GM11168 (cell line): ENCODE measurements around the gene COX15.
"Not testable (repeated sequence)": the region's sequence is repeated elsewhere in the genome, so short reads cannot be mapped to it uniquely, and the experiment has no call there.

Experiments
- in situ Hi-C: fragments of 300-500 bp; cut with MboI; formaldehyde crosslinking; loops from one replicate; pipeline ENCODE4 v1.12.0; 2022; ENCODE audit warnings: low sequenced_read_pairs; ENCODE audit not compliant: unreplicated experiment

COX15 gene

GRCh38 chr10:99742254-99742653 is 10.3 kb upstream of the COX15 start:
- in situ Hi-C loops, result no loop called here

DNA sequence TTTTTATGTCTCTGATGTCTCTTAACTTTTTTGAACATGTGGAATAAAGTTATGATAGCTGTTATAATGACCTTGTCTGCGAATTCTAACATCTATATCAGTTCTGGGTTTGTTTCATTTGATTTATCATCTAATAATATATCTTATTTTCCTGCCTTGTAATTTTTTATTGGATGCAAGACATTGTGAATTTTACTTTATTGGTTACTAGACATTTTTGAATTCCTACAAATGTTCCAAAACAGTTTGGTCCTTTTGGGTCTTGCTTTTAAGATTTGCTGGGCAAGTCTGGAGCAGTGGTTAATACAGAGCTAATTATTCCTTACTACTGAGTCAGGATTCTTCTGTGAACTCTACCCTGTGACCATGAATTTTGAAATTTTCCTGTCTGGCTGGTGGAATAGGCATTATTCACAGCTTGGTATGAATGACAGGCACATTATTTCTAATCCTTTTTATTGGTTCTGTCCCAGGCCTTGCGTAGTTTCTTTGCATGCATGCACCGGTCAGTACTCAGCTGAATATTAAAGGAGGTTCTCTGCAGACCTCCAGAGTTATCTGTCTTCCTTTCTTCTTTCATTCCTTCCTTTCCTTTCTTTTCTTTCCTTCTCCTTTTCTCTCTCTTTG is 9.1 kb upstream of the COX15 start:
- in situ Hi-C loops, result no loop called here

GRCh38 chr10:99740260-99740659 is 8.3 kb upstream of the COX15 start:
- in situ Hi-C loops, result no loop called here

- in situ Hi-C loops, result not testable (repeated sequence)
These were observed 2.2 kb upstream of the COX15 start for GRCh38 chr10:99734111-99734510.

GRCh38 chr10:99733366-99733765 is 1.4 kb upstream of the COX15 start:
- in situ Hi-C loops, result no loop called here

- in situ Hi-C loops, result no loop called here
These were observed 458 bp downstream of the COX15 start for GRCh38 chr10:99731306-99732032.

DNA sequence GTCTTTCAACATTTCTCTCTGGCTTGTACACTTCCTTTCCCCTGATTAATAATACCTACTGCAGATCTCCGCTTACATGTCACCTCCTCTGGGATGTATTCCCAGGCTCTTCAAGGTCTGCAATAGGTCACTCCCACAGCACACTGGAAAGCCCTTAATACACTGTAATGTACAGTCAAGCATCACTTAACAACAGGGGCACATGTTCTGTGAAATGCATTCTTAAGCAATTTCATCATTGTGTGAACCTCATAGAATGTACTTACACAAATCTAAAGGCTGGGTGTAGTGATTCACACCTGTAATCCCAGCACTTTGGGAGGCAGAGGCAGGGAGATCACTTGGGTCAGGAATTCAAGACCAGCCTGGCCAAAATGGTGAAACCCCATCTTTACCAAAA is 1.9 kb downstream of the COX15 start:
- in situ Hi-C loops, result no loop called here

DNA sequence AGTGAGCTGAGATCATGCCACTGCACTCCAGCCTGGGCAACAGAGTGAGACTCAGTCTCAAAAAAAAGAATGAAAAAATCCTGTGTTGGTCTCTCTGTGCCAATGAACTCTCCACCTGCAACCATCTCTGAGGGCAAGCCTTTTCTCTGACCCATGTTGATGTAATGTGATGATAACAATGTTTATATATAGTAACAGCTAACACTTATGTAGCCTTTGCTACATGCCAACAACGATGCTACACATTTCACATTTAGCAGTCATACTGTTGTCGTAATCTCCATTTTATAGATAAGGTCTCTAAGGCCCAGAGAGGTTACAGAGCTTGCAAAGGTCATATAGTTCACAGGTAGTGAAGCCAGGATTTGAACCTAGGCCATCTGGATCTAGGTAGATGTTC is 11.5 kb downstream of the COX15 start:
- in situ Hi-C loops, result no loop called here

DNA sequence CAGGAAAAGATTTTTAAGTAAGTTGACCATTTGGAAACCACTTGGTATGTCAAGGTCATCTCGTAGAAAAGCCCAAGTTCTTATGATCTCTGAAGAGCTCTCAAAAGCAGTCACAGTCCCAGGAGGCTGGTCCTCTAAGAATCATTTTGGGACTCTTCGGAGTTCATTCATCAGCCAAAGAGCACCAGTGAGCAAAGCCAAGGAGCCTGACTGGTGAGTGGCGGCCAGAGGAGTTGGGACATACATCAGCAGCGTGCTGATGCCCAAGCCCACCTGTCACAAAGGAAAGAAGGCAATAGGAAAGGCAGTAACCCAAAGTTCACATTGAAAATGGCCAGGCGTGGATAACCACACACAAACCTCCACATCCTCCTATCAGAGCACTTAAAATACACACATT is 17.5 kb downstream of the COX15 start:
- in situ Hi-C loops, result loop anchor here (10.0 kb wide), 1 partner anchor 90 kb away; the partner anchor contains the start of gene SLC25A28

- in situ Hi-C loops, result loop anchor here (10.0 kb wide), 1 partner anchor 86 kb away; the partner anchor contains the start of gene SLC25A28
These were observed 20.7 kb downstream of the COX15 start for GRCh38 chr10:99711129-99711719.

- in situ Hi-C loops, result loop anchor here (10.0 kb wide), 1 partner anchor 85 kb away; the partner anchor contains the start of gene SLC25A28
These were observed 22.3 kb downstream of the COX15 start for GRCh38 chr10:99709480-99710229.

DNA sequence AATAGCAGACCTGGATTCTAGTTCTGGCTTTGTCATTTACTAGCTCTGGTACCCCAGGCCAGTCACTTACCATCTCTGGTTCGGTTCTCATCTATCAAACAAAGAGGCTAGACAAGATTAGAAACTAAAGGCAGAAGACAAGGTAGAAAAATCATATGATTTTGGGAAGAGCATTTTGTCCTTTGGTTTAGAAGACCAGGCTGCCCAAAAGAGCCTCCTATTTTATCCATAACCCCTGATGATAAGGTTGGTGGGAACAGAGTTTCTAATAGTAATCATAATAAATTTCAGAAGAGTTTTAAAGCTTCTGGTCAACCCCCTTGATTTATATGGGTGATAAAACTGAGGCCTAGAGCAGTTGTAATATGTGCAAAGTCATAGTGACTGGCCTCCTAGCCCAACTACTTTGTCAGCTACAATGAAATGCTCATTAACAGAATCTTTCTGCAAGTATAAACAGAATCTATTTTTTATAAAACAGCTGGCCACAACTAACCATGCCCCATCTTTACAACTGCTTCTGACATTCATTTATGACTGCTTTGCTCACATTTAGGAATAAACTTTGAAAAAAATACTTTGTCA is 23.4 kb downstream of the COX15 start:
- in situ Hi-C loops, result no loop called here

GRCh38 chr10:99700649-99701048 is 31.3 kb downstream of the COX15 start:
- in situ Hi-C loops, result no loop called here

GRCh38 chr10:99698504-99699080 is 33.3 kb downstream of the COX15 start:
- in situ Hi-C loops, result no loop called here

- in situ Hi-C loops, result no loop called here
These were observed 36.2 kb downstream of the COX15 start for GRCh38 chr10:99695761-99696160.

- in situ Hi-C loops, result no loop called here
These were observed 37.9 kb downstream of the COX15 start for GRCh38 chr10:99693933-99694583.

- in situ Hi-C loops, result no loop called here
These were observed 42.5 kb downstream of the COX15 start for GRCh38 chr10:99689461-99689860.

GRCh38 chr10:99685597-99685967 is 46.3 kb downstream of the COX15 start:
- in situ Hi-C loops, result no loop called here

DNA sequence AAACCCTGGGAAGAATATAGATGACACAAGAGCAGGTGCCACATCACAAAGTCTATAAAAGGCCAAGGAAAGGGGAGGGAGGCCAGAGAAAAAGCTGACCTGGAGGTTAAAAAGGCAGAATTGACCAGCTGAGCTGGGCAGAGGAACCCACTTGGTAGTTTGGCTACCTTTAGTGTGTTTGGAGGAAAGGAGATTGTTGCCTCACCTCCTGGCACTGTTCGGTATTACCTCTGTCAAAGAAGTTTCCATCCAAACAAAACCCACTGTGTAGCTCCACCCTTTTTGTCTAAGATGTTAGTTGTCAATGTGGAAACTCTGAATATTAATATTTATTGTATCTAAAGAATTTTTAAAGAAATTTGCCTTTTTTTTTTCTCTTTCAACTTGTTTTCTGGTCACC is 49.2 kb downstream of the COX15 start:
- in situ Hi-C loops, result no loop called here
